ENCODE measurements around the gene FYCO1.

Gene FYCO1

DNA sequence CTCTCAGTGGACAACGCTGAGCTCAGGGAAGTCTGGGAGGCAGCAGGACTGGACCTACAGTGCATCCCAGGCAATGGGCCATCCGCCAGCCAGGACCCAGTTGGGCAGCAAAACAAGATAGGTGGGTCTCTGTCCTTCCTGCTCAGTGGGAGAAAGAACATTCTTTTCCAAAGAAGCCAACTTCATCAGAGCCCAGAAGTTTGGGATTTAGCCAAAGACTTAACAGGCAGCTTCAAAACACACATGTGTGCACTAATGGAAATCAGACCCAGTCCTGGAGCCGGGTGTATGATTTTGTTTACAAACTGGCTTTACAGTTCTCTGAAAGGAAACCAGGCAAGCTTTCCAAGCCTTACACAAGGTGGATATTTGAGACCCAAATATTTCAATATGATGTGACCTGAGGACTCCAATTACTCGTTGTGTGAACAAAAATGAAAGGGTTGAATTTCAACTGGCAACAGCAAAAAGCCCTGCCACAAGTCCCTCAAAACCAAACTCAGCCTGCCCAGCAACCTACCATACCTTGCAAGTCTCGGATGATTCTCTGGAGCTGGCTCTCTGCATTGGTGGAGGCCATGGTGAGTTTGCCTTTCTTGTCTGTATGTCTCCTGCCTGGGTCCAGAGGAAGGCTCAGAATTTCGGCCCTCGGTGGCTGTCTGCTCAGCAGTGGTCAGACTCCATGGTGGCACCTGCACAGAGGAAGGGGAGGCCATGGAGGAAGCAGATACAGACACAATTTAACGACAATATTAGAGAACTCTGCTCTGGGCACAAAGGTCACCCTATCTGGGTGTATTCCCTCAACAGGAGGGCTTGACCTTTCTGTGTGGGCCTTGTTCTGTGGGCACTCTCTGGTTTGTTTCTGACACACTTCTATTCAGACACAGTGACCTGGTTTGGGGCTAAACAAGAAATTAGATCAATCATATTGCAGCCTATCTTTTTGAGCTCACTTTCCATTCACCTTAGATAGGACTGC, 11.0 kb downstream of the FYCO1 start:
- DNase-seq (ENCODE audit: low read depth, low spot score), result no peak

GRCh38 chr3:45983770-45984169, 11.9 kb downstream of the FYCO1 start:
- DNase-seq (ENCODE audit: low read depth, low spot score), result no peak

DNA sequence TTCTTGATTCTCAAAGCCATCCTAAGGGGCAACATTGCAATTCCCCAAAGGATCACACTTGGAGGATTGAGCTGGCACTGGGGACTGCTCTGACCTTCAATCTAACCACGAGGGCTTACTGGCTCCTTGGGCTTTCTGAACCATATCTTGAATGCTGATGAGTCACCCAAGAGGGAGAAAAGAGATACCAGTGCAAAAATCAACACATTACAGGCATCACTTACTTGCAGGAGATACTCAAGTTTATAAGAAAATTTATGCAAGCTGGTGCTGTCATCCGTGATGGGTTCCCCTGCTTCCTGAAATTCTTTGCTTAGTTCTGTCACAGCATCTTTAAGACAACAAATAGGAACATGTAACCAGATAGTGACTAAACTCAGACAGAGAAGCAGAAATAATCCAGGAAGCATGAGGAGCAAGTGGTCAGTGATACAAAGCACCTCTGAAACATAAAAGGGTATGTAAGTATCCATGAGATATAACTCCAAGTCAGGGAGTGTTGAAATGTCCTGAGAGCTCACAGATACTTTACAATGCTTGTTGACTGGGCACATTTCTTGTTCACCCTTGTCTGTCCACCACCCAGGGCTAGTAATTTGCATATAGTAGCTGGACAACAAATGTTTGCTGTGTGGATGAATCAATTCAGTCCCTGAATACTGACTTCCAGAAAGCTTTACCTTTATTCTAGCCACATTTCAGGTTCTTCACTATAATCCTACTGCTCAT, 14.1 kb downstream of the FYCO1 start:
- no peak for DNase-seq (ENCODE audit: low read depth, low spot score)

DNA sequence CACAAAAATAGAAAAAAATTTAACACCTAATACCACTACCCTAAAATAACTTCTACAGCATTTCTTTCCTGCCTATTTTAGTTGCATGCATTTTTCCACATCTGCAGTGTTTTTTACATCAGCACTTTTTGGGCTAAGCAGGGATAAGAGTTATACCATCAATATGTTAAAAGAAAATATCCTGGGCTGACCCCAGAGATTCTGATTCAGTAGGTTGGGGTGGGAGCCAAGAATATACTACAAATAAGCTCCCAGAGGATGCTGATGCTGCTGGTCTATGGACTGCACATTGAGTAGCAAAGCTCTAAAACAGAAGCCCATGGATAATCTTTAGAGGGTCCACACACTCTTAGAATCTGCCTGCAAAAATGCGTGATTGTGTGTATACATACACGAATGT, 14.8 kb downstream of the FYCO1 start:
- no peak for DNase-seq (ENCODE audit: low read depth, low spot score)

DNA sequence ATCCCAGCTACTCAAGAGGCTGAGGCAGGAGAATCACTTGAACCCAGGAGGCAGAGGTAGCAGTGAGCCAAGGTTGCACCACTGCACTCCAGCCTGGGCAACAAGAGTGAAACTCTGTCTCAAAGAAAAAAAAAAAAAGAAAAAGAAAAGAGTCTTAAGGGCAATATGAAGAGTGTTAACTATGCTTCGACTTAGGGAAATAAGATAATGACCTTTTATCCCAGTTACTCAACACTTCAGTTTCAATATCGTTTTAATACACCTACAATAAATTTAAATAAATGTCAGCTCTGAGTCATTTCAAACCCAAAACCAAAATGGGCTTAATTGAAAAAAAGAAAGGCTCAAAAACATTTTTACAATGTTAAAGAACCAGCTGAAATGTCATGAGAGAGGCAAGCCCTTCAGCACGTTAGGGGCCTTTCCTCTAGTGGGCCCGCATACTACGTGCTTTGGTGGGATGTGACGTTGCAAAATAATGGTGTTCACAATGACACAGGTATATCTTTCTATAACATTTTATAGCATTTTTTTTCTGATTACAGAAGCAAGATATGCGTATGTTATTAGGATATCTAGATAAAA, 15.3 kb downstream of the FYCO1 start:
- DNase-seq (ENCODE audit: low read depth, low spot score), result no peak

- DNase-seq (ENCODE audit: low read depth, low spot score), result no peak
Observed at GRCh38 chr3:45979378-45979777, 16.2 kb downstream of the FYCO1 start.

GRCh38 chr3:45978006-45978761, 17.4 kb downstream of the FYCO1 start:
- DNase-seq (ENCODE audit: low read depth, low spot score), result no peak

DNA sequence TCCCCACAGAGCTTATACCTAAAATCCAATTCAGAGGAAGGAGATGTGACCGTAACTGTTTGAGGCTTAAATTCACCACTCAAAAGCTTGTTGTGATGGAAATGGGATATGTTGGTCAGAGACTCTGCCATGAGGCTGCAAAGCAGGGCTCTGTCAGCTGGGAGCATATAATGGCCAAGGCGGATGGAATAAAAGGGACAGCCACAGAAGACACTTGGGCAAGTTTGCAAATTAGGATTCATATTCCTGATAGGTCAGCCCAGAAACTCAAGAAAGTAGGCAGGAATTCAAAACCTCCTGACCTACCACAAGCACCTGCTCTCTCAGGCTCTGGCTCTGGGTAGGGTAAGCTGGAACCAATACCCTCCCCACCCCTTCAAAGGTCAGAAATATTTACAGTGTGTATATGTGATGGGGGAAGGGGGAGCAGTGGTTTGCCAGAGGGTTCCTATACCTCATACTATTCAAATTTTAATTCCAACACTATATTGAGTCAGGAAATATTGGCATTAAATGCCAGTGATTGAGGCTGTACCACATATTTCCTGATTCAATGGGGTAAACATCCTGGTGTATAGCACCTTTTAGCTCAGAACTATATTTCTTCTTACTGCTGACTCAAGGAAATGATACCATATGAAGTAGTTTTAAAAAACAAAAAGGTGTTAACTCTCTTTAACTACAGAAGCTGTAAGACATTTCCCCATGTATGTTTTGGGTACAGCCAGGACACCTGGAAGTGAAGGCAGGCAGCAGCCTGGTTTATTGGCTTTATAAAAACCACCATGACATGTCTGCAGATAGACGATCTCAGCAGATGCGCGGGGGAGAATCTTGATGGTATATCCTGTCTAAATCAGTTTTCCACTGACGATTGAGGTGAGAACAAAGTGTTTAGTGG, 19.2 kb downstream of the FYCO1 start:
- DNase-seq (ENCODE audit: low read depth, low spot score), result no peak

DNA sequence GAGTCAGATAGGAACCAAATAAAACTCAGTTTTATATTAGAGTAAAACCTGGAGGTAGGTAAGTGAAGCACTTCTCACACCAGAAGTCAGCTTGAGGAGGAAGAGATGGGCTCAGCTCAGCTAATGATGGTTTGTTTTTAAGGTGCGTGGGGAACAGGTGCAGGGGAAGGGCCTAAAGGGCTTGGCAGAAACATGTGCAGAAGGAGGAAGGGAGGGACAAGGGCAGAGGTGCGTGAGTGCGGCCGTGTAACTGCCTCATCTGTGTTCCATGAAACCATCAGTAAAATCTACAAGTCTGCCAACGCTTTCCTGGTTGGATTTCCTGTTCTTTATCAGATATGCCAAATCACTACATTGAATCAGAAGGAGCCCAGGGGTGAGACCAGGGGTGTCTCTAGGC, 19.9 kb downstream of the FYCO1 start:
- no peak for DNase-seq (ENCODE audit: low read depth, low spot score)

DNA sequence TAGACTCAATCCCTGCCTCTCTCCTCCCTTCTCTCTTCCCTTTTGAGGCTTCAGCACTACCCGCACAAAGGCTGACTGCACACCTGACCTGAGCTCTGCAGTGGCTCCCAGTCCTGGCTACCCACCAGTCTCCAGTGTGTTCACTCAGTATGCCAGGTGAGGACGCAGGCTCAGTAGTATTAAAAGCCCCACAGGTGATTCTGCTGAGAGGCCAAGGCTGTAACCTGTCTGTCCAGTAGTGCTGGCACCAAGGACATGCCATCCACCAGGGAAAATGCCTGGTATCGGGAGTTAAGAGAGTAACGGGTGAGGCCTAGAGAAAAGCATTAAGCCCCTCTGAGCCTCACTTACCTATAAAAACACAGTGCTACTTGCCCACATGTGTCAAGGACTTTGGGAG, 20.9 kb downstream of the FYCO1 start:
- DNase-seq (ENCODE audit: low read depth, low spot score), result no peak

GRCh38 chr3:45972534-45973402, 22.9 kb downstream of the FYCO1 start:
- DNase-seq (ENCODE audit: low read depth, low spot score), result peak; percentile 33

- no peak for DNase-seq (ENCODE audit: low read depth, low spot score)
Observed at GRCh38 chr3:45969953-45970352, 25.7 kb downstream of the FYCO1 start.

GRCh38 chr3:45969116-45969515, 26.5 kb downstream of the FYCO1 start:
- no peak for DNase-seq (ENCODE audit: low read depth, low spot score)

- DNase-seq (ENCODE audit: low read depth, low spot score), result no peak
Observed at GRCh38 chr3:45968706-45969105, 26.9 kb downstream of the FYCO1 start.

DNA sequence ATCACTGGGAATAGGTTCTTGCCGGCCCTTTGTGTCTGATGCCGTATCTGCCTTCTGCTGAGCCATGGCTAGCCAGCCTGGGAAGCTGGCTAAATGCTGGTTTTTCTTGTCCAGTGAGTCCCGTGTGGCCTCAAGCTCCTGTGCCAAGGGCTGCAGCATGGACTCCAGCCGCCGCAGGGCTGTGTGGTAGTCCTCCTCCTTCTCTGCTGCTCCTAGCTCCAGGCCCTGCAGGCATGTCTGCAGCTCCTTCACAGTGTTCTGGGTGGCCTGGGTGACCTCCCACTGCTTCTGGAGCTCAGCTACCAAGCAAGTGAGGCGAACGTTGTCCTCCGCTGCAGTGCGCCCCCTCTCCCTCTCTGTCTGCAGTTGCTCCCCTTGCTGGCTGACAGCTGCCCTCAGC, 27.5 kb downstream of the FYCO1 start:
- no peak for DNase-seq (ENCODE audit: low read depth, low spot score)

DNA sequence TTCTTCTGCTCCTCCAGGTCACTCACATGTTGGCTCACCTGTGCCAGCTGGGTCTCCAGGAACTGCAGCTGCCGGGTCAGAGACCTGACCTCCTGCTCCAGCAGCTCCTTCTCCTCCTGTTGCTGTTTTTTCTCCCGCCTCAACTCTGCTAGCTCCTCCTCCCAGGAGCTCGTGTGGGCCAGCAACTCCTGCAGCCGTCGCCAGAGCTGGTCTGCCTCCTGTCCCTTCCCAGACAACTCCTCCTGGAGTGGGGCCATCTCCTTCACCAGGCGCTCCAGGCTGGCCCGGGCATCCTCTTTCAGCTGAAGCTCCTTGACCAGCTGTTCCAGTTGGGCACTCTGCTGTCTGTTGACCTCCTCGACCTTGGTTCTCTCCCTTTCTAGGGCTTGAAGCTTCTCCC, 27.9 kb downstream of the FYCO1 start:
- DNase-seq (ENCODE audit: low read depth, low spot score), result no peak

DNA sequence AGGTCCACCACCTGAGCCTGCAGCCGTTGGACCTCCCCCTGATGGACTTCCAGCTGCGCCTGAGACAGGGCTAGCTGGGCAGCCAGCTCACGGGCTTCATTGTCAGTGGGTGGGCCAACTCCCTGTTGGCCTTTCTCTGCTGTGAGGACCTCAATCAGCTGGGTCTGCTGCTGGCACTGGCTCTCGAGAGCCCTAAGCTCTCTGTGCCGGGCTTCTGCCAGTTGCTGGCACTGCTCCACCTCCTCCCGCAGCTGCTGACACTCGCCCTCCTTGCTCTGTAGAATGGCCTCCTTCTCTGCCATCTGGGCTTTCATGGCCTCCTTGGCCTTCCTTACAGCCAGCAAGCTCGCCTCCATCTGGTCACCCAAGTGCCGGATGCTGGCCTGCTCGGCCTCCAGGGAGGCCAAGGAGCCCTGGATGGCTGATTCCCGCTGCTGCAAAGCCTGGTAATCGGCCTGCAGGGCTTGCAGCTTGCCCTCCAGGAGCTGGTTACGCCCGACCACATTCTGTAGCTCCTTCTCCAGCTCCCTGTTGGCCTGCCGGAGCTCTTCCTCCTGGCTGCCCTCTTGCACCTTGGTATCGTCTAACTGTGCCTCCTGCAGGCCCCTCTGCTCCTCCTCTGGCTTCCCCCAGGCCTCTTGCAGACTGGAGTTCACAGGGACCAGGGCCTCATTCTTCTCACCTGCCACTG, 28.5 kb downstream of the FYCO1 start:
- DNase-seq (ENCODE audit: low read depth, low spot score), result no peak

- DNase-seq (ENCODE audit: low read depth, low spot score), result no peak
Observed at GRCh38 chr3:45966371-45966791, 29.2 kb downstream of the FYCO1 start.

GRCh38 chr3:45965653-45966052, 30.0 kb downstream of the FYCO1 start:
- no peak for DNase-seq (ENCODE audit: low read depth, low spot score)

Data from smooth muscle cell of the brain vasculature (primary cell).